Activated naive CD8-positive, alpha-beta T cell treated with anti-CD3 and anti-CD28 coated beads, Interleukin-2, amount 50 U/mL, for 24 hours (primary cell): ENCODE results near the gene UFC1.
A peak's percentile ranks its signal among the peaks of the same experiment; 100 is the strongest.
"Not testable (repeated sequence)": the region's sequence is repeated elsewhere in the genome, so short reads cannot be mapped to it uniquely, and the experiment has no call there.

Source experiments
- ATAC-seq: fragments of 150-1000 bp; cut with Tn5 transposase; one replicate; pipeline ENCODE4 v1.10.0; 2021
- DNase-seq: peaks from one replicate; pipeline ENCODE4 v3.0.0; 2021
- H3K27ac Mint-ChIP-seq: one replicate; pipeline ENCODE4 v1.8.0; 2021; ENCODE audit warnings: mild to moderate bottlenecking, mixed read lengths
- H3K27me3 Mint-ChIP-seq: one replicate; pipeline ENCODE4 v1.8.0; 2021; ENCODE audit warnings: mixed read lengths
- H3K36me3 Mint-ChIP-seq: one replicate; pipeline ENCODE4 v1.8.0; 2021; ENCODE audit warnings: low read depth, mixed read lengths
- H3K4me1 Mint-ChIP-seq: one replicate; pipeline ENCODE4 v1.8.0; 2021; ENCODE audit warnings: mixed read lengths
- H3K4me3 Mint-ChIP-seq: one replicate; pipeline ENCODE4 v1.8.0; 2021; ENCODE audit warnings: mild to moderate bottlenecking, moderate library complexity, mixed read lengths
- H3K9me3 Mint-ChIP-seq: one replicate; pipeline ENCODE4 v1.8.0; 2021; ENCODE audit warnings: mixed read lengths

Gene UFC1

DNA sequence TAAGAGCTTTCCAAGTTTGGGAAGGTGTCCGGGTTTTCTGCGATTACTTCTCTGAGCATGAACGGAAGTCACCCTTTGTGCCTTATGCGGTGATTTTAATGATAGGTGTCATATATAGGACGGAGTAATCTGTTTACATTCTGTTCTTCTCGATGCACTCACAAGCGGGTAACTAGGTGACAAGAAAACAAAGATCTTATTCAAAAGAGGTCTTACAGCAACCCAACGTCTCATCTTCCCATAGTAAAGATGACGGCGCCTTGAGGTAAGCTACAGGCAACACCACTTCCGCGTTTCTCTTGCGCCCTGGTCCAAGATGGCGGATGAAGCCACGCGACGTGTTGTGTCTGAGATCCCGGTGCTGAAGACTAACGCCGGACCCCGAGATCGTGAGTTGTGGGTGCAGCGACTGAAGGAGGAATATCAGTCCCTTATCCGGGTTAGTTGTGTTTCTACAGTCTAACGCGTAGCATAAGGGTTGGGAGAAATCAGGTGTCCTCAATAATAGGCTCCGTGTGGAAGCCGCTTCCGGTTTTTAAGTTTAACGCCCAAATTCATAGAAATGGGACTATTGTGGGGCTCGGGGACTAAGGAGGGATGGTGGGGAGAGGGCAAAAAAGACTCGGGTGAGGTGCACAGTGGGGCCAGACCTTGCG is at the start of gene UFC1:
Gene UFC1, plus strand, starts transcription at position 297 of the 656 bp plus-strand sequence. Its CDS starts 20 bp downstream, at position 317.
- H3K27me3 Mint-ChIP-seq, result no peaks in the 10 kb centered on the region
- peaks cover 21% of the 10 kb centered on the region for H3K4me1 Mint-ChIP-seq
- peak; percentile 79 for DNase-seq
- ATAC-seq, result peak; percentile 93
- peak within 1 kb of the TSS; percentile 100 for H3K27ac Mint-ChIP-seq
- H3K4me3 Mint-ChIP-seq, result peak within 1 kb of the TSS; percentile 95
- H3K9me3 Mint-ChIP-seq, result no peaks in the 10 kb centered on the region
- H3K36me3 Mint-ChIP-seq, result peaks cover 23% of the 10 kb centered on the region

- H3K27me3 Mint-ChIP-seq, result no peaks in the 10 kb centered on the region
- DNase-seq (no peak), ATAC-seq (no peak)
- peaks cover 24% of the 10 kb centered on the region for H3K4me1 Mint-ChIP-seq
- H3K4me3 Mint-ChIP-seq, result no peak overlapping the region
- H3K27ac Mint-ChIP-seq, result no peak overlapping the region
- no peaks in the 10 kb centered on the region for H3K9me3 Mint-ChIP-seq
- peaks cover 26% of the 10 kb centered on the region for H3K36me3 Mint-ChIP-seq
These were observed 47.3 kb upstream of the UFC1 start for GRCh38 chr1:161106431-161106830.

- H3K9me3 Mint-ChIP-seq, result no peaks in the 10 kb centered on the region
- H3K27ac Mint-ChIP-seq, result no peak overlapping the region
- no peaks in the 10 kb centered on the region for H3K27me3 Mint-ChIP-seq
- H3K4me1 Mint-ChIP-seq, result peaks cover 51% of the 10 kb centered on the region
- H3K4me3 Mint-ChIP-seq, result no peak overlapping the region
- DNase-seq (no peak), ATAC-seq (no peak)
- peaks cover 39% of the 10 kb centered on the region for H3K36me3 Mint-ChIP-seq
These were observed 42.7 kb upstream of the UFC1 start for GRCh38 chr1:161111117-161111516.

GRCh38 chr1:161111527-161111926 is 42.3 kb upstream of the UFC1 start:
- Mint-ChIP-seq H3K4me3 (no peak overlapping the region), H3K36me3 (peaks cover 39% of the 10 kb centered on the region), H3K9me3 (no peaks in the 10 kb centered on the region), H3K27me3 (no peaks in the 10 kb centered on the region), H3K4me1 (peaks cover 52% of the 10 kb centered on the region), H3K27ac (no peak overlapping the region)
- ATAC-seq (no peak), DNase-seq (no peak)

DNA sequence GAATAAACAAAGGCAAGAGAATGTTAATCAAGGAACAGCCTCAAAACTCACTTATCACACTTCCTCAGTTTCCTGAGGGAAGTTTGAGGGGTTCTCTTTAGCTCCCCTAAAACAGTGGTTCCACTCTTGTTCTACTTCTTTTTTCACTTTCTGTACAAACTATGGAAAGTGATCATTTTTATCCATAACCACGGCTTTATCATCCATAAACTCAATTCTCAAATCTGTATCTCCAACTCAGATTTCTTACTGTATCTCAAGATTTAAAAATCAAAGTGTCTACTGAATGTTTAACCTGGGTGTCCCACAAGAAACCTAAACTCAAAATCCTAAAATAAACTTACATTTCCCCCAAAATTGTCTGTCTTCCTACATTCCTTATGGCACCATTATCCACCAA is 39.9 kb upstream of the UFC1 start:
- Mint-ChIP-seq H3K27me3 (no peaks in the 10 kb centered on the region), H3K27ac (peak overlapping the region; percentile 48), H3K9me3 (no peaks in the 10 kb centered on the region), H3K4me3 (peak overlapping the region; percentile 1), H3K36me3 (peaks cover 39% of the 10 kb centered on the region), H3K4me1 (peaks cover 63% of the 10 kb centered on the region)
- no peak for DNase-seq
- ATAC-seq, result no peak

GRCh38 chr1:161114556-161114955 is 39.2 kb upstream of the UFC1 start:
- no peaks in the 10 kb centered on the region for H3K9me3 Mint-ChIP-seq
- H3K27ac Mint-ChIP-seq, result peak overlapping the region; percentile 48
- no peak for DNase-seq
- peak overlapping the region; percentile 1 for H3K4me3 Mint-ChIP-seq
- H3K36me3 Mint-ChIP-seq, result peaks cover 37% of the 10 kb centered on the region
- ATAC-seq, result no peak
- H3K27me3 Mint-ChIP-seq, result no peaks in the 10 kb centered on the region
- peaks cover 69% of the 10 kb centered on the region for H3K4me1 Mint-ChIP-seq

- H3K4me1 Mint-ChIP-seq, result peaks cover 76% of the 10 kb centered on the region
- ATAC-seq (peak; percentile 82), DNase-seq (peak; percentile 37)
- H3K27ac Mint-ChIP-seq, result peak overlapping the region; percentile 80
- no peaks in the 10 kb centered on the region for H3K27me3 Mint-ChIP-seq
- H3K36me3 Mint-ChIP-seq, result peaks cover 42% of the 10 kb centered on the region
- peak overlapping the region; percentile 95 for H3K4me3 Mint-ChIP-seq
- no peaks in the 10 kb centered on the region for H3K9me3 Mint-ChIP-seq
These were observed 38.6 kb upstream of the UFC1 start for GRCh38 chr1:161115132-161115711.

- H3K36me3 Mint-ChIP-seq, result peaks cover 46% of the 10 kb centered on the region
- H3K27ac Mint-ChIP-seq, result peak overlapping the region; percentile 80
- not testable (repeated sequence) for DNase-seq, H3K9me3 Mint-ChIP-seq, H3K27me3 Mint-ChIP-seq, ATAC-seq
- H3K4me3 Mint-ChIP-seq, result peak overlapping the region; percentile 95
- peaks cover 83% of the 10 kb centered on the region for H3K4me1 Mint-ChIP-seq
These were observed 37.8 kb upstream of the UFC1 start for GRCh38 chr1:161115961-161116360.

DNA sequence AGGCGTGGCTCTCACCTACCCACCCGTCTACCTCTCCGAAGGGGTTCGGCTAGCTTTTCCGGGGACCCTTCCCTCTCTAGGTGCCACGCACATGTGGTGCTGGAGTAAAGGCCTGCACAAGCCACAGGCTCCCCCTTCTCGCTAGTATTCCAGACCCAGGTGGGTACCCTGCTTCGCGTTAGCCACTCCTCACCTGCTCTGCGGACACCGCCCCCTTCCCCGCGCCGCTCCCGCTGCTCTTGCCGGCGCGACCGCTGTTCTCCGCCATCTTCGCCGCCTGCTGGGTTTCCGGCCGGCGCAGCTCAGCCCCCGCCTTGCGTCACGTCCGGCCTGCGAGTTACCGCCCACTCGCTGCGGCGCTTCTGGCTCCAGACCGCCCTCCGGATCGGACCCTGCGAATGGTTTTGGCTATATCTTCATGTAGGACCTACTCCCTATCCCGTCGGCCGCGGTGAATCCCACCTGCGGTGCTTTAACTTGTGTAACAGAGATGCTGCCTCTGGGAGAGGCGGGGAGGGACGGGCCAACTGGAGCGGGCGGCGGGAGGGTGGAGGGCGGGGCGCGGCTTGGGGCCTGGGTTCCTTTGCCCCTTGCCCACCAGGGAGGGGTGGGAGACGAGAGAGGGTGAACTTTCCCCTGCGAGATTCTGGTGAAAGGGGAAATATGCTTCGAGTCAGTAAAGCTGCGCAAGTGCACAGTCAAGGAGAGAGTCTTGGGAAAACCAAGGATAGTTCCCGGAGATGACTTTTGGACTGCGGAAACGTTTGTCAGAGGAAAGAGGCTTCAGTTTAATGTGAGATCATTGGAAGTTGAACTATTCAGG is 35.8 kb upstream of the UFC1 start, which contains the start of the genes NIT1 and PFDN2:
Gene NIT1, plus strand, starts transcription at position 347 of the 823 bp plus-strand sequence. Its CDS starts 72 bp downstream, at position 419.
Gene PFDN2, minus strand, starts transcription at position 279 of the 823 bp plus-strand sequence. Its CDS starts 11 bp downstream, at position 268.
- Mint-ChIP-seq H3K36me3 (peaks cover 57% of the 10 kb centered on the region), H3K4me1 (peaks cover 83% of the 10 kb centered on the region), H3K27ac (peak within 1 kb of the TSS; percentile 80), H3K4me3 (peak within 1 kb of the TSS; percentile 95), H3K9me3 (no peaks in the 10 kb centered on the region), H3K27me3 (no peaks in the 10 kb centered on the region)
- peak; percentile 90 for DNase-seq
- ATAC-seq, result peak; percentile 50

DNA sequence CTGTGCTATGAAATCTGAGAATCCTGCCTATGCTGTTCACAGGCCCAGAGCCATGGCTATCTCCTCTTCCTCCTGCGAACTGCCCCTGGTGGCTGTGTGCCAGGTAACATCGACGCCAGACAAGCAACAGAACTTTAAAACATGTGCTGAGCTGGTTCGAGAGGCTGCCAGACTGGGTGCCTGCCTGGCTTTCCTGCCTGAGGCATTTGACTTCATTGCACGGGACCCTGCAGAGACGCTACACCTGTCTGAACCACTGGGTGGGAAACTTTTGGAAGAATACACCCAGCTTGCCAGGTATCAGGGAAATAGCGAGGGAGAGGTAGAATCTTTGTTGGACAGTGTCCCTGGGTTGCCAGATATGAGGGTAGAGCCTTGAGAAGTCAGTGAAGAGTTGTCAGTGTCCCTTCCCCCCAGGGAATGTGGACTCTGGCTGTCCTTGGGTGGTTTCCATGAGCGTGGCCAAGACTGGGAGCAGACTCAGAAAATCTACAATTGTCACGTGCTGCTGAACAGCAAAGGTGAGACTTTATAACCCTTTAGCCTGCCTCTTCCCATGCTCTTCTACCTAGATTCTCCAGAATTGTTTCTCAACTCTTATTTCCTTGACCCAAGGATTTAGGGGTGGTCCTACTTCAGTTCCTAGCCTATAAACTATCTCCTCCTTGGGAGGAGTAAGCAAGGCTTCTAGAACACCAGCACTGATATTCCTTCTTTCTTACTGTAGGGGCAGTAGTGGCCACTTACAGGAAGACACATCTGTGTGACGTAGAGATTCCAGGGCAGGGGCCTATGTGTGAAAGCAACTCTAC is 34.5 kb upstream of the UFC1 start:
- Mint-ChIP-seq H3K4me1 (peaks cover 70% of the 10 kb centered on the region), H3K27me3 (no peaks in the 10 kb centered on the region), H3K4me3 (peak overlapping the region; percentile 95), H3K36me3 (peaks cover 52% of the 10 kb centered on the region), H3K9me3 (no peaks in the 10 kb centered on the region), H3K27ac (peak overlapping the region; percentile 80)
- ATAC-seq (peak; percentile 70), DNase-seq (peak; percentile 61)

DNA sequence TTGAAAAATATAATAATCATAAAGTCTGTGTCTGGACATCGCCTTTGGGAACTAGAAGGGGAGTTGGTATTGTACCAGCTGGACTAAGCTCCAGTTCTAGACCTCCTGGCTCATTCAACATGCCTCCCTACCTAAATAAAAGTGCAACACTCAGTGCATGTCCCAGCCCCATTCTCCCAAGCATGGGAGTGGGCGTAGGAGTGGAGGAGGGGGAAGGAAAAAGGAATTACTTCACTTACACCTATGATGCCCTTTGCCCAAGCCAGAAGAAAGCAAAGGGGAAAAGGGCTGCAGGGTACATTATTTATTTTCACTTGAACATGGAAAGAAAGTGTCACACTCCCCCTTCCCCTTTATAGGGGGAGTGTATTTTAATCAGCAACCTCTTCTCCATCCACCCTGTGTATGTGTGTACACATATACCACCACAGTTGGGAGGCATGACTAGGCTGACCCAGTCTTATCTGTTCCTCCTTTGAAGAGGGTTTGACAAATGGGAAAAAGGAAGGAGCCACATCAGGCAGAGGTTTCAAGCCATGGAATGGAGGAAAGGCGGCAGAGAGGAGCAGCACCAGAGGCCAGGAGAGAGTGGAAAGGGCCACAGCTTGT is 32.6 kb upstream of the UFC1 start:
- peaks cover 54% of the 10 kb centered on the region for H3K4me1 Mint-ChIP-seq
- H3K36me3 Mint-ChIP-seq, result peaks cover 51% of the 10 kb centered on the region
- no peak for DNase-seq
- H3K27me3 Mint-ChIP-seq, result no peaks in the 10 kb centered on the region
- no peak for ATAC-seq
- H3K9me3 Mint-ChIP-seq, result no peaks in the 10 kb centered on the region
- peak overlapping the region; percentile 37 for H3K4me3 Mint-ChIP-seq
- H3K27ac Mint-ChIP-seq, result peak overlapping the region; percentile 83

DNA sequence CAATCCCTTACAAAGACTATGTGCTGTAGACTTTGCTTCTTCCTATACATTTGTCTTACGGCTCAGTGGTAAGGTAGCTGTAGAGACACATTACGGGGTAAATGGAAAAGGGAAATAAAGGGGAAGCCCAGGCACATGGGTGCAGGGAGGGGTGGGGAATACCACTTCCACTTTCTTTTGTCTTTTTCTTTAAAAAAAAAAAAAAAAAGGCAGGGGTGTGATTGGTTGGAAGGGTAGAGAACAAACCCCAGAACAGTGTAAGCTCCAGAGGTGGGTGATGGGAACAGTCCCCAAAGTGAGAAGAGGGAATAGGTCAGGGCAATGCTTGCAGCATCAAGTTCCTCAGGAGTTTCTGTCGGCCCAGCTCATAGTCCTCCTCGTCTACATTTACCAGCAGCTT is 31.9 kb upstream of the UFC1 start:
- Mint-ChIP-seq H3K27me3 (no peaks in the 10 kb centered on the region), H3K36me3 (peaks cover 53% of the 10 kb centered on the region), H3K27ac (peak overlapping the region; percentile 83), H3K9me3 (no peaks in the 10 kb centered on the region), H3K4me1 (peaks cover 48% of the 10 kb centered on the region), H3K4me3 (peak overlapping the region; percentile 37)
- DNase-seq (no peak), ATAC-seq (no peak)

- Mint-ChIP-seq H3K4me3 (no peak overlapping the region), H3K4me1 (peaks cover 53% of the 10 kb centered on the region), H3K9me3 (no peaks in the 10 kb centered on the region), H3K27me3 (no peaks in the 10 kb centered on the region), H3K36me3 (peaks cover 56% of the 10 kb centered on the region), H3K27ac (peak overlapping the region; percentile 83)
- ATAC-seq (no peak), DNase-seq (no peak)
These were observed 30.8 kb upstream of the UFC1 start for GRCh38 chr1:161122967-161123366.
